ENCODE results near the gene IGFBP3.

DNA sequence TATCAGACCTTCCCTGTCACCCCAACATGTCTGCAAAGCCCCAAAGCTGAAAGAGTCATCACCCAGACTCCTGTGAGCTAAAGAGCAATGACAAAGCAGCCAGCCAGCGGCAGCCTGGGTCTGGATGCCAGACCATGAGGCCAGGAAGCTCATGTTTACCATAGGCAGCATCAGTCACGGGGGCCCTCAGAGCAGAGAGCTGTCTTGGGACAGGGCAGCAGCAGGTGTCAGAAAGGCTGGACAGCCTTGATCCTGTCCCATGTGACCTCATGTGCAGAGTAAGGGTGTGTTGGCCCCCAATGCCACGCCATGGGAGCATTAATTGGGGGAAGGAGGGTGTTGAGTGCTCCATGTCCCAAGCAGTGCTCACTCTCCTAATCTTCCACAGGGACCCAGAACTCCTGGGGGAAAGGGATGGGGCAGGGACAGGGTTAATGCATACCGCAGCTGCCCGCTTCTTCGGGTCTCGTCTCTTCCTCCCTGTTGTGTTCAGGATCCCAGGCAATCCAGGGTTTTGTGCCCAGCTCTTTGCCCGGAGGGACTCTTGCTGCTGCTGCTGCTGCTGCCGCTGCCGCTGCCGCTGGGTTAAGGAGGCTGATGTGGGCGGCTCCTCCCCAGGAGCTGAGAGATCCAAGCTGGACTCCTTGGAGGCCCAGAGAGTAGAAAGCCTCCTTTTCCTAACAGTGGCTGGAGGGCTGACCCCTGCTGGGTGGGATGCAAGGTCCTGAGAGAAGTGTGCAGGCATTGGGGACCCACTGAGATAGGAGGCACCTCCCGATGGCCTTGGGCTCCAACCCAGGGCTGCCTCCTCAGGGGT, 55.3 kb downstream of the IGFBP3 start:
- TF ChIP-seq GATA2 (IDR thresholded peaks at IDR 0.05; ENCODE audit: low read depth, low read length) (no peak), GATA3 (IDR thresholded peaks at IDR 0.05; ENCODE audit: low read depth, low read length) (no peak)
